ENCODE measurements around the gene FGD1. TPM values are rescaled to one million over a fixed set of nuclear protein-coding genes. Genes with fewer than 3 reads are reported as not detected.

FGD1 gene
- total and polyA plus RNA-seq, 2 donors (not counting 1 experiment from before 2014, with no cell fraction given) = 4.3 to 4.5 TPM

- no peaks in the 10 kb centered on the region for H4K20me1 ChIP-seq (ENCODE audit: control insufficient read depth, extremely low read depth, insufficient read depth, low read length)
- no peak overlapping the region for H2AFZ ChIP-seq (ENCODE audit: low read length)
- H3K9ac ChIP-seq (ENCODE audit: insufficient read depth, low read length) = no peak overlapping the region
- no peaks in the 10 kb centered on the region for H3K4me1 ChIP-seq (ENCODE audit: control insufficient read depth, extremely low read depth, insufficient read depth, low read length)
- H3K9me3 ChIP-seq (ENCODE audit: control insufficient read depth, insufficient read depth, low read depth, low read length) = no peaks in the 10 kb centered on the region
- H3K27ac ChIP-seq (ENCODE audit: insufficient read depth, low read length) = no peak overlapping the region
- no peak for TF ChIP-seq EZH2 (IDR thresholded peaks at IDR 0.05; ENCODE audit: low read length, missing control alignments)
- TF ChIP-seq CTCF (conservative IDR thresholded peaks at IDR 0.05 in 1 of 2, IDR thresholded peaks at IDR 0.05 in 1 of 2; ENCODE audit: low read depth in 1 of 2, low read length in 2 of 2) = no peak
- no peak overlapping the region for H3K4me2 ChIP-seq (ENCODE audit: extremely low read depth, insufficient read depth, low read length)
- no peak for DNase-seq (ENCODE audit: low read depth in 2 of 2)
- no peak overlapping the region for H3K4me3 ChIP-seq (replicated peaks in 1 of 4; ENCODE audit: control extremely low read depth in 1 of 4, insufficient read depth in 1 of 4, low read depth in 3 of 4, low read length in 4 of 4)
- H3K79me2 ChIP-seq (ENCODE audit: control insufficient read depth, insufficient read depth, low read length) = peaks cover 24% of the 10 kb centered on the region
- peaks cover 1% of the 10 kb centered on the region for H3K36me3 ChIP-seq (ENCODE audit: control insufficient read depth, insufficient read depth, low read length)
- no peaks in the 10 kb centered on the region for H3K27me3 ChIP-seq (ENCODE audit: control insufficient read depth, insufficient read depth, low read length)
Observed at GRCh38 chrX:54534271-54534670, 38.2 kb upstream of the FGD1 start.

- no peaks in the 10 kb centered on the region for H3K9me3 ChIP-seq (ENCODE audit: control insufficient read depth, insufficient read depth, low read depth, low read length)
- no peak for DNase-seq (ENCODE audit: low read depth in 2 of 2)
- TF ChIP-seq CTCF (conservative IDR thresholded peaks at IDR 0.05 in 1 of 2, IDR thresholded peaks at IDR 0.05 in 1 of 2; ENCODE audit: low read depth in 1 of 2, low read length in 2 of 2) = no peak
- peak overlapping the region; percentile 66 for H3K9ac ChIP-seq (ENCODE audit: insufficient read depth, low read length)
- peak overlapping the region; percentile 75 for H3K4me2 ChIP-seq (ENCODE audit: extremely low read depth, insufficient read depth, low read length)
- no peaks in the 10 kb centered on the region for H3K4me1 ChIP-seq (ENCODE audit: control insufficient read depth, extremely low read depth, insufficient read depth, low read length)
- peaks cover 24% of the 10 kb centered on the region for H3K79me2 ChIP-seq (ENCODE audit: control insufficient read depth, insufficient read depth, low read length)
- peak overlapping the region; percentile 82 for H3K27ac ChIP-seq (ENCODE audit: insufficient read depth, low read length)
- H3K27me3 ChIP-seq (ENCODE audit: control insufficient read depth, insufficient read depth, low read length) = no peaks in the 10 kb centered on the region
- H2AFZ ChIP-seq (ENCODE audit: low read length) = peak overlapping the region; percentile 63
- H4K20me1 ChIP-seq (ENCODE audit: control insufficient read depth, extremely low read depth, insufficient read depth, low read length) = no peaks in the 10 kb centered on the region
- H3K36me3 ChIP-seq (ENCODE audit: control insufficient read depth, insufficient read depth, low read length) = no peaks in the 10 kb centered on the region
- H3K4me3 ChIP-seq (replicated peaks in 1 of 4; ENCODE audit: control extremely low read depth in 1 of 4, insufficient read depth in 1 of 4, low read depth in 3 of 4, low read length in 4 of 4) = peak overlapping the region; percentile 62 to 93 (median 76)
Observed at GRCh38 chrX:54530357-54530900, 34.4 kb upstream of the FGD1 start.

GRCh38 chrX:54529552-54530356, 33.7 kb upstream of the FGD1 start, which contains the start of gene GNL3L:
TSS of gene GNL3L (plus strand) at chrX:54530219. CDS start at chrX:54532567, 2,348 bp downstream.
- Histone ChIP-seq H3K36me3 (ENCODE audit: control insufficient read depth, insufficient read depth, low read length) (no peaks in the 10 kb centered on the region), H3K27ac (ENCODE audit: insufficient read depth, low read length) (peak within 1 kb of the TSS; percentile 83), H3K9ac (ENCODE audit: insufficient read depth, low read length) (peak within 1 kb of the TSS; percentile 66), H3K4me2 (ENCODE audit: extremely low read depth, insufficient read depth, low read length) (peak within 1 kb of the TSS; percentile 75), H3K4me1 (ENCODE audit: control insufficient read depth, extremely low read depth, insufficient read depth, low read length) (no peaks in the 10 kb centered on the region), H3K27me3 (ENCODE audit: control insufficient read depth, insufficient read depth, low read length) (no peaks in the 10 kb centered on the region), H3K9me3 (ENCODE audit: control insufficient read depth, insufficient read depth, low read depth, low read length) (no peaks in the 10 kb centered on the region), H3K4me3 (replicated peaks in 1 of 4; ENCODE audit: control extremely low read depth in 1 of 4, insufficient read depth in 1 of 4, low read depth in 3 of 4, low read length in 4 of 4) (peak within 1 kb of the TSS; percentile 62 to 93 (median 76)), H2AFZ (ENCODE audit: low read length) (peak within 1 kb of the TSS; percentile 73), H4K20me1 (ENCODE audit: control insufficient read depth, extremely low read depth, insufficient read depth, low read length) (no peaks in the 10 kb centered on the region), H3K79me2 (ENCODE audit: control insufficient read depth, insufficient read depth, low read length) (peaks cover 24% of the 10 kb centered on the region)
- TF ChIP-seq CTCF (conservative IDR thresholded peaks at IDR 0.05 in 1 of 2, IDR thresholded peaks at IDR 0.05 in 1 of 2; ENCODE audit: low read depth in 1 of 2, low read length in 2 of 2) (no peak), EZH2 (IDR thresholded peaks at IDR 0.05; ENCODE audit: low read length, missing control alignments) (no peak)
- peak; percentile 81 to 88 for DNase-seq (ENCODE audit: low read depth in 2 of 2)

All from fibroblast of lung (primary cell).